Measurements from ENCODE around the gene GRHL1. TPM values are rescaled to one million over a fixed set of nuclear protein-coding genes. Genes with fewer than 3 reads are reported as not detected.
A peak's percentile ranks its signal among the peaks of the same experiment; 100 is the strongest.

The GRHL1 gene
- total and polyA plus RNA-seq, 3 donors from 2014 or later: 4.6 to 8.3 (median 8.0) TPM

DNA sequence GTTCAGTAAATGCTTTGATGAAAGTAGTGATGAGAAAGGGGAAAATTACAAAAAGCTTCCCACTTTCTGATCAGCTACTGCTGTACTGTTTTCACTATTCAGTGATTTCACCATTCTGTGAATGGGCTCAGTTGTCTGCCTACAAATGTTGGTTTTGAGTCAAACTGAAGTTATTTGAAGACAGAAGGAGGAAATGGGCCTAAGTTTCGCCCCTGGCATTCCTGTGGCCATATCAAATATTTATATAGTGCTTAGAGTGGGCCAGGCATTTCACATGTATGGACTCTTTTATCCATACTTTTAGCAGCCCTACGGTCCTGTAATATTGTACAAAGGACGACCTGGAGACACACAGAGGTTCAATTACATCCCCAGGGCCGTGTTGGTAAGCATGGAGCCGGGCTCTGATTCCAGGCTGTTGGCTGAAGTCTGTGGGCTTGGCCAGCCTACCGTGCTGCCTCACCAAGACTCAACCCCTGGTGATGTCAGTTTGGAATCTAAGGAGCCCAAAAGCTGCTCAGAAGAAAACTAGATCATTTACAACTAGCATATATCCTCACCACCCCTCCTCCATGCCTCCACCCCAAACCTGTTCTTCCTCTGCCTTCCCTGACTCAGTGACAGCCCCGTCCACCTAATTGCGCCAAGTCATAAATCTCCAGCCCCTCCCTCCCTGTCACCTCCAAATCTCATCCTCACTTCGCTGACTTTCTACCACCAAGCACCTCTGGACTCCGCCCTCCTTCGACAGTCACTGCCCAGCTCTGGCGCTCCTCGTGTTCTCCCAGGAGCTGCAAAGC lies 10.1 kb upstream of the GRHL1 start:
- Histone ChIP-seq H3K9me3 (no peaks in the 10 kb centered on the region), H3K27ac (no peak overlapping the region), H3K4me3 (no peak overlapping the region), H3K36me3 (ENCODE audit: low read depth, missing control alignments) (no peaks in the 10 kb centered on the region), H3K4me1 (peaks cover 8% of the 10 kb centered on the region), H3K27me3 (no peaks in the 10 kb centered on the region)
- WGBS, 2 donors: 70 to 78% methylated on average over 13 of the region's 13 CpGs
- TF ChIP-seq POLR2A (IDR thresholded peaks at IDR 0.05): no peak
- TF ChIP-seq, protein P1, sequence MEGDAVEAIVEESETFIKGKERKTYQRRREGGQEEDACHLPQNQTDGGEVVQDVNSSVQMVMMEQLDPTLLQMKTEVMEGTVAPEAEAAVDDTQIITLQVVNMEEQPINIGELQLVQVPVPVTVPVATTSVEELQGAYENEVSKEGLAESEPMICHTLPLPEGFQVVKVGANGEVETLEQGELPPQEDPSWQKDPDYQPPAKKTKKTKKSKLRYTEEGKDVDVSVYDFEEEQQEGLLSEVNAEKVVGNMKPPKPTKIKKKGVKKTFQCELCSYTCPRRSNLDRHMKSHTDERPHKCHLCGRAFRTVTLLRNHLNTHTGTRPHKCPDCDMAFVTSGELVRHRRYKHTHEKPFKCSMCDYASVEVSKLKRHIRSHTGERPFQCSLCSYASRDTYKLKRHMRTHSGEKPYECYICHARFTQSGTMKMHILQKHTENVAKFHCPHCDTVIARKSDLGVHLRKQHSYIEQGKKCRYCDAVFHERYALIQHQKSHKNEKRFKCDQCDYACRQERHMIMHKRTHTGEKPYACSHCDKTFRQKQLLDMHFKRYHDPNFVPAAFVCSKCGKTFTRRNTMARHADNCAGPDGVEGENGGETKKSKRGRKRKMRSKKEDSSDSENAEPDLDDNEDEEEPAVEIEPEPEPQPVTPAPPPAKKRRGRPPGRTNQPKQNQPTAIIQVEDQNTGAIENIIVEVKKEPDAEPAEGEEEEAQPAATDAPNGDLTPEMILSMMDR (IDR thresholded peaks at IDR 0.05): no peak
- intact Hi-C loops (cut with DNase I; ENCODE audit: low total_unique reads): no loop called here
- no peak for DNase-seq

DNA sequence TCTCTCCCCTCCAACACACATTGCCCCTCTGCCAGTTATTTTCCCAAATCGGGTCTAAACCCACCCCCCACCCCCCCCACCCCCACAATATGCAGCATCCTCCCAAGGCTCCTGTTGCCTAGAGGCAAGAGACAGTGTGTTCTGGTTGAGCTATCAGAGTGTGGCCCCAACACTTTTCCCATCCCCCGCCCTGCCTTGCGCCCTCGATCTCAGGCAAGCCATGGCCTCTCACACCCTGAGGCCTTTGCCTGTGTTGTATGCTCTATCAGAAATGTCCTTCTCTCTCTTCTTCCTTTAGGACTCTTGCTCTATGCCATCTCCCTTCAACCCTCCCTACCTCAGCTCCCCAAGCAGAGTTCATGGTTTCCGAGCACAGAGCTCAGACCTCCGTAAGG lies 9.5 kb upstream of the GRHL1 start:
- intact Hi-C loops (cut with DNase I; ENCODE audit: low total_unique reads): no loop called here
- WGBS, 2 donors: 60 to 71% methylated on average over 6 of the region's 6 CpGs
- H3K4me1 ChIP-seq: peaks cover 8% of the 10 kb centered on the region
- DNase-seq: no peak
- H3K27ac ChIP-seq: no peak overlapping the region
- TF ChIP-seq, protein P1 (IDR thresholded peaks at IDR 0.05): no peak
- no peak for TF ChIP-seq POLR2A (IDR thresholded peaks at IDR 0.05)
- H3K36me3 ChIP-seq (ENCODE audit: low read depth, missing control alignments): no peaks in the 10 kb centered on the region
- no peaks in the 10 kb centered on the region for H3K9me3 ChIP-seq
- H3K27me3 ChIP-seq: no peaks in the 10 kb centered on the region
- no peak overlapping the region for H3K4me3 ChIP-seq

DNA sequence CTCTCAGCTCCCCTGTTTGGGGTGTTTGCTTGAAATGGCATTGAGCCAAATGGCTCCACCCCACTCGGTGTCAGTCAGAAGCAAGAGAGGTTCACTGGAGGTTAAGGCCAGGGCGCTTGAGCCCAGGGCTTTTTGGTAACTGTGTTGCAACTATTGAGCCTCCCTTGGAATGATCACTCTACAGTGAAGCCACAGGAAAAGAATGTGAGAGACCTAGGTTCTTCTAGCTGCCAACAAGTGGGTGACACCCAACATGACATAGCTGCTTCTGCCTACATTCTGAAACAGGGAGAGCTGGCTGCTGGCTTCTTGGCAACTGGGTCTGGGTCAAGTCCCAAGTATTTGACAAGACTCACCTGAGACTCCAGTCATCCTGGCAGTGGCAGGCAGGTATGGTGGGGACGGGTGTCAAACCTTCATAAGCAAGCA lies 7.1 kb upstream of the GRHL1 start:
- DNase-seq: peak; percentile 64
- H3K4me1 ChIP-seq: peaks cover 8% of the 10 kb centered on the region
- H3K4me3 ChIP-seq: no peak overlapping the region
- no peaks in the 10 kb centered on the region for H3K9me3 ChIP-seq
- H3K27ac ChIP-seq: no peak overlapping the region
- TF ChIP-seq POLR2A (IDR thresholded peaks at IDR 0.05): no peak
- TF ChIP-seq, protein P1 (IDR thresholded peaks at IDR 0.05): no peak
- intact Hi-C loops (cut with DNase I; ENCODE audit: low total_unique reads): no loop called here
- no peaks in the 10 kb centered on the region for H3K27me3 ChIP-seq
- H3K36me3 ChIP-seq (ENCODE audit: low read depth, missing control alignments): no peaks in the 10 kb centered on the region
- WGBS, 2 donors: 45 to 67% methylated on average over 2 to 3 of the region's 3 CpGs

DNA sequence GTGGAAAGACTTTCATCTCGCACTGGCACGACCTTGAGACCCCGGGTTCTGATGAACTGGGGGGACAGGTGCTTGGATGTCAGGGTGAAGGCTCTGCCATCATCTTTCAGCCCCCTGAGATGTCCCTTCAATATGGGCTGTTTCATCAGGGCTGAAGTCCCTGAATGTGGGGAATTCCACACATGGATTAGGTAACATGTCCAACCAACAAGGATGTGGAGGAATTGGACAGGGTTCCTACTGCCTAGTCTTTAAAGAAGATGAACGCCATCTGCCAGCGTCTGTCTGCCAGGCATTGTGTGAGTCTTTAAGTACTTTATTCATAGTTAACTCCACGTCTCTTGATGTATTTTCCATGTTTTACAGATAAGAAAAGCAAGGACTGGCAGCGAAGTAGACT lies 5.9 kb upstream of the GRHL1 start:
- Histone ChIP-seq H3K4me3 (no peak overlapping the region), H3K36me3 (ENCODE audit: low read depth, missing control alignments) (no peaks in the 10 kb centered on the region), H3K27me3 (no peaks in the 10 kb centered on the region), H3K4me1 (peaks cover 8% of the 10 kb centered on the region), H3K27ac (no peak overlapping the region), H3K9me3 (no peaks in the 10 kb centered on the region)
- intact Hi-C loops (cut with DNase I; ENCODE audit: low total_unique reads): no loop called here
- DNase-seq: no peak
- no peak for TF ChIP-seq POLR2A (IDR thresholded peaks at IDR 0.05)
- TF ChIP-seq, protein P1 (IDR thresholded peaks at IDR 0.05): no peak
- 66 to 72% methylated on average over 7 of the region's 7 CpGs for WGBS, 2 donors

DNA sequence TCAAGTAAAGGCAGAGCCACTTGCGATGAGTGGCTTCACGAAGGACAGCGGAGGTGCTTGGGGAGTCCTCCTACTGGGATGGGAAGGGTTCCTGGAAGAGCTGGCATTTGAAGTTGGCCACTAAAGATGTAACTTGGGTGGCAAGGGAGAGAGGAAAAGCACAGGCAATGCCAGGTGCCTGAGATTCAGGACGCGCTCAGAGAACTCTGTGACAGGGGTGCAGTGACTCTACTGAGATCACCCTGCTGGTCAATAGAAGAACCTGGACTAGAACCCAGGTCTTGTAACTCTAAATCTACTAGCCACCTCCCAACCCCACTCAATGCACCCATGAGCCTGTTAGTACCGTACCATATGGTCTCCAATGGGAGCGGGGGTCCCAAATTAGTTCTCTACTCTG lies 5.4 kb upstream of the GRHL1 start:
- H3K27ac ChIP-seq: no peak overlapping the region
- intact Hi-C loops (cut with DNase I; ENCODE audit: low total_unique reads): no loop called here
- no peak for TF ChIP-seq POLR2A (IDR thresholded peaks at IDR 0.05)
- TF ChIP-seq, protein P1 (IDR thresholded peaks at IDR 0.05): no peak
- no peaks in the 10 kb centered on the region for H3K27me3 ChIP-seq
- no peaks in the 10 kb centered on the region for H3K36me3 ChIP-seq (ENCODE audit: low read depth, missing control alignments)
- no peak for DNase-seq
- H3K4me3 ChIP-seq: no peak overlapping the region
- H3K4me1 ChIP-seq: peaks cover 8% of the 10 kb centered on the region
- 83 to 90% methylated on average over 6 to 7 of the region's 7 CpGs for WGBS, 2 donors
- no peaks in the 10 kb centered on the region for H3K9me3 ChIP-seq

Measured in testis (tissue), 3 donors.